Ishikawa (cell line): ENCODE measurements around the gene EFNB3.

Source experiments
- CEBPB ChIP-seq: IDR thresholded peaks from 2 replicates; pipeline ENCODE4 v1.6.1; 2012
- FOXM1 ChIP-seq: IDR thresholded peaks from 2 replicates; pipeline ENCODE4 v1.6.1; 2012; ENCODE audit warnings: low read depth, borderline replicate concordance
- RAD21 ChIP-seq: IDR thresholded peaks from 2 replicates; pipeline ENCODE4 v1.6.1; 2012; ENCODE audit warnings: low read depth
- REST ChIP-seq: IDR thresholded peaks from 2 replicates; pipeline ENCODE4 v1.6.1; 2012; ENCODE audit warnings: low read depth, mild to moderate bottlenecking
- TAF1 ChIP-seq: IDR thresholded peaks from 2 replicates; pipeline ENCODE4 v1.6.1; 2012; ENCODE audit warnings: low read depth, mild to moderate bottlenecking
- USF1 ChIP-seq: IDR thresholded peaks from 2 replicates; pipeline ENCODE4 v1.6.1; 2012
- YY1 ChIP-seq: IDR thresholded peaks from 2 replicates; pipeline ENCODE4 v1.6.1; 2012; ENCODE audit warnings: low read depth
- TF ChIP-seq, protein P1 (sequence below): IDR thresholded peaks from 2 replicates; pipeline ENCODE4 v1.6.1; 2012

- TF ChIP-seq, protein P1, sequence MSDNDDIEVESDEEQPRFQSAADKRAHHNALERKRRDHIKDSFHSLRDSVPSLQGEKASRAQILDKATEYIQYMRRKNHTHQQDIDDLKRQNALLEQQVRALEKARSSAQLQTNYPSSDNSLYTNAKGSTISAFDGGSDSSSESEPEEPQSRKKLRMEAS = no peak
- TF ChIP-seq USF1 = no peak
- TF ChIP-seq FOXM1 = no peak
- no peak for TF ChIP-seq YY1
- TF ChIP-seq REST = no peak
- no peak for TF ChIP-seq TAF1
- no peak for TF ChIP-seq CEBPB
- no peak for TF ChIP-seq RAD21
Measured at GRCh38 chr17:7719661-7720060, 14.7 kb downstream of the EFNB3 start.
